ENCODE data around the gene ADAM10.

Gene ADAM10

DNA sequence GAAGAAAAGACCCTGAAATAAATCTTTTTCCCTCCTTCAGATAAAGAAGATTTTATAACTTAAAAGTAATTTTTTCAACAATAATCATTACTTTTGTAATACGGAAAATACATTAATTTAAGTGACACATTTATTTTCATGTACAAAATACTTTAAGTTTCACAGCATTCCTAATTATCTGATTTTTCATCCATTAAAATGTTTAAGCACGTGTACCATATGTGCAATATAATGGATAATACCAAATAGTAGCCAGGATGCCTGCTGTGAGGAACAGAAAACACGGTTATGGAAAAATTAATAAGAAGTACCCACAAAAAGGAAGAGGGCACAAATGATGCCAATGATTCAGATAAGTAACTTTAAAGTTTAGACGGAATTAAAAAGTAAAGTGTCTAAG lies 33.5 kb downstream of the ADAM10 start:
- in situ Hi-C loops (cut with HindIII; ENCODE audit: low sequenced_read_pairs) = no loop called here

DNA sequence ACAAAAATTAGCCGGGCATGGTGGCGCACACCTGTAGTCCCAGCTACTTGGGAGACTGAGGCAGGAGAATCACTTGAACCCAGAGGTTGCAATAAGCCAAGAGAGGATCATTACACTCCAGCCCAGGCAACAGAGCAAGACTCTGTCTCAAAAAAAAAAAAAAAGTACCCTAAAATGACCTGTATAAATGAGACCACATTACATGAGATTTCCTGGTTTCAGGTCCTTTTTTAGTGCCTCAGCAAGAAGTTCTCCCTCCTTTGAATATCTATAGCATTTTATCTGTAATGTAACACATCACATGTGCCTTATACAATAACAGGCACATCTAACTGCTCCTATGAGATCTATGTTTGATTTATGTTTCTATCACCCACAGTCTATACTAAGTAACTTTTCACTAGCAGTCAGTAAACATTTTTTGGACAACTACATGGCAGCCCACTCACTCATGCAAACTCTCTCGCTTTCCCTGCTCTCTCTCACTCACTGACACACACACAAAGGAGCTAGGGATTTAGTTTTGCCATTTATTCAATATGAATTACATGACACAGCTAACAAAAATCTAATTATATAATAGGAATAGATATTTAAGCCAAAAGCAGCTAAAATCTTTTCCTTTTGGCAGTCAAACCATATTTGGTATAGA lies 34.1 kb downstream of the ADAM10 start:
- in situ Hi-C loops (cut with HindIII; ENCODE audit: low sequenced_read_pairs) = no loop called here

- in situ Hi-C loops (cut with HindIII; ENCODE audit: low sequenced_read_pairs) = no loop called here
Observed at GRCh38 chr15:58710701-58711100, 38.8 kb downstream of the ADAM10 start.

- in situ Hi-C loops (cut with HindIII; ENCODE audit: low sequenced_read_pairs) = no loop called here
Observed at GRCh38 chr15:58707397-58707796, 42.1 kb downstream of the ADAM10 start.

DNA sequence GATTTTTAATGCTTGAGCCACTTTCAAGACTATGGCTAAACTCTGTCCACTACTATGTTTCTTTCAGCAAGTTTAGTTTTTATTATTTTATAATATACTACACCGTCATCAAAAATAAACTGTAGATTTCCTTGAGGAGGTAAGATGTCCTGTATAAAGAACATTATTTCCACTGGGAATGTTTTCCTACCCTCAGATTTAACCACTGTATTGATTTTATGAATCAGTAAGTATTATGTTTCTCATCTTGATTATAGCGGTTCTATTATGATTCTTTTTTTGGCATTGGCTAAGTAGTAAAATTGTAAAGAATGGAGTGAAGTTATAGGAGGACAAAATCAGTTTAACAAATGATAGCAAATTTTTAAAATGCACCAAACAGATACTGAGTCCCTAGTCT lies 44.4 kb downstream of the ADAM10 start:
- in situ Hi-C loops (cut with HindIII; ENCODE audit: low sequenced_read_pairs) = no loop called here

DNA sequence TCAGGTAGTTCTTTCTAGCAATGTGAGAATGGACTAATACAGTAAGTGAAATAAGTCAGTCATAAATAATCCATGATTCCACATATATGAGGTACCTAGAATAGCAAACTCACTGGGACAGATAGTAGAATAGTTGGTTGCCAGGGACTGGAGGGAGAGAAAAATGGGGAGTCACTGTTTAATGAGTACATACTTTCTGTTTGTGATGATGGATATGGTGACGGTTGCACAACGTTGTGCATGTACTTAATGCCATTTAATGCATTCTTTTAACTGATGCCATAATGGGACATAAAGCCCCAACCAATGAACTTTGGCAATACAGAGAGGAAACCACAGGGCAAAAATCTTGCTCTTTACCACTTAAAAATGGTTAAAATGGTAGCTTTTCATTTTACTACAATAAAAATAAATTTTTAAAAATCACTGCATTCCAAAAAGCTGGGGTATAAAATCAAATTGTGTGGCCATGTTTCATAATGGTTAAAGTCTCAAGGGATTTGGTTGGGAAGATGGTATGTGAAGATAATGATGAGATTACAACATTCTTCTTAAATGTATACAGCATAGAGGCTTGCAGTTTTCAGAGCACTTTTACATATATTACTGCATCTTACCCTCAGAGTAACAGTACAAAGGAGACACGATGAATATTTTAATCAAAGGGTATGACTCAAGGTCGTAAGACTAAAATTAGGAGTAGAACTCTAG lies 45.2 kb downstream of the ADAM10 start:
- in situ Hi-C loops (cut with HindIII; ENCODE audit: low sequenced_read_pairs) = no loop called here

- in situ Hi-C loops (cut with HindIII; ENCODE audit: low sequenced_read_pairs) = no loop called here
Observed at GRCh38 chr15:58703610-58704009, 45.9 kb downstream of the ADAM10 start.

DNA sequence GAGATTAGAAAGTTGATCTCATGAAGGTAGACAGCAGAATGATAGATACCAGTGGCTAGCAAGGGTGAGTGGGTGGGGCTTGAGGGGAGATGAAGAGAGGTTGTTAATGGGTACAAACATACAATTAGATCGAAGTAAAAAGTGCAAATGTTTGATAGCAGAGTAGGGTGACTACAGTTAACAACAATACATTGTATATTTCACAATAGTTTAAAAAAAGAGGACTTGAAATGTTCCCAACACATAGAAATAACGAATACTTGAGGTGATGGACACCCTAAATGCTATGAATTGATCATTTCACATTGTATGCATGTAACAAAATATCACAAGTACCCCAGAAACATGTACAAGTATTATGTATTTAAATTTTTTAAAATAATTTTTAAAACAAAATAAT lies 47.3 kb downstream of the ADAM10 start:
- in situ Hi-C loops (cut with HindIII; ENCODE audit: low sequenced_read_pairs) = no loop called here

DNA sequence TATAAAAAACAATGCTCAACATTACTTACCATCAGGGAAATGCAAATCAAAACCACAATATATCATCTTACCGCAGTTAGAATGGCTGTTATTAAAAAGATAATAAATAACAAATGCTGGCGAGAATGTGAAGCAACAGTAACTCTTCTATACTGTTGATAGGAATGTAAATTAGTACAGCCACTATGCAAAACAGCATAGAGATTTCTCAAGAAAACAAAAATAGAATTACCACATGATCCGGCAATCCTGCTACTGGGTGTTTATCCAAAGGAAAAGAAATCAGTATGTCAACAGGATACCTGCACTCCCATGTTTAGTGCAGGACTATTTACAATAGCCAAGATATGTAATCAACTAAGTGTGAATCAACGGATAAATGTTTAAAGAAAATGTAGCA lies 48.1 kb downstream of the ADAM10 start:
- in situ Hi-C loops (cut with HindIII; ENCODE audit: low sequenced_read_pairs) = no loop called here

DNA sequence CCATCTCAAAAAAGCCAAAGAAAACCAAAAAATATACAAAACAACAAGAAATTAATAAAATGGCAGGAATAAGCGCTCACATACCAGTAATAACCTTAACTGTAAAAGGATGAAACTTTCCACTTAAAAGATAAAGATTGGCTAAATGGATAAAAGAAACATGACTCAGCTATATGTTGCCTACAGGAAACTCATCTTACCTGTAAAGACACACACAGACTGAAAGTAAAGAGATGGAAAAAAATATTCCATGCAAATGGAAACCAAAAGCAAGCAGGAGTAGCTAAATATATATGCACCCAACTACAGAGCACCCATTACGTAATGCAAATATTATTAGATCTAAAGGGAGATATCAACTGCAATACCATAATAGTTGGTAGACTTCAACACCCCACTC lies 49.7 kb downstream of the ADAM10 start:
- in situ Hi-C loops (cut with HindIII; ENCODE audit: low sequenced_read_pairs) = no loop called here

- in situ Hi-C loops (cut with HindIII; ENCODE audit: low sequenced_read_pairs) = no loop called here
Observed at GRCh38 chr15:58698887-58699641, 50.4 kb downstream of the ADAM10 start.

DNA sequence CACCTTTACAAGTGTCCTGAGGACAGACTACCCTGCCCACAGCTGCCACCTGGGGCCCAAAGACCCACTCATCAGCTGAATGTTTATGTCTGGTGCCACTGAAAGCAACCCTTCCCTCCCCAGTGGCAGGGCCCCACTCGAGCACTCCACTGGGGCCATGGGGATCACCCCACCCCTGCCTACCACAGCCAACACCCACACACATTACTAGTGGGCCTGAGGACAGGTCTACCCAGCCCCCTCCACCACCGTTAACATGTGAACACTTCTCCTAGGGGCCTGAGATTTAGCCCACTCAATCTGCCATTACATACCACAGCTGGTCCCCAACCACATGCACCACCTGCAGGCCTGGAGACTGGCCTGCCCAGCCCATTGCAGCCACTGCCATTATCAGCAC lies 52.3 kb downstream of the ADAM10 start:
- in situ Hi-C loops (cut with HindIII; ENCODE audit: low sequenced_read_pairs) = no loop called here

GRCh38 chr15:58696738-58697137 lies 52.8 kb downstream of the ADAM10 start:
- in situ Hi-C loops (cut with HindIII; ENCODE audit: low sequenced_read_pairs) = no loop called here

- in situ Hi-C loops (cut with HindIII; ENCODE audit: low sequenced_read_pairs) = no loop called here
Observed at GRCh38 chr15:58694641-58695398, 54.7 kb downstream of the ADAM10 start.

DNA sequence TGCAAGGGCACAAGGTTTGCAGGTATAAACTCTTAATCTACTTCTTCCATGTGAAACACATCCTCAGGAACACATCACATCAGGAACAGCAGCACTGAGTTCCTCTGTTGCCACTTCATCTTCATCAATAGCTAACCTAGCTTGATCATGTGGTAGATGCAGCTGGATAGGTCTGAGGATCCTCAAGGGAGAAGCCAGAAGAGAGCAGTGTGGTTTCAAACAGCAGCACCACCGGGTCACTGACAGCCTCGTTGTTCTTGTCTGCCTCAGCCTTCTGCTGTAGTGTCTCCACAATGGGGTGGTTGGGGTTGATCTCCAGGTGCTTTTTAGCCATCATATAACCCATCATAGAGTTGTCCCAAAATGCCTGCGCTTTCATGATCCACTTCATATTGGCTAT lies 58.8 kb downstream of the ADAM10 start:
- in situ Hi-C loops (cut with HindIII; ENCODE audit: low sequenced_read_pairs) = no loop called here

DNA sequence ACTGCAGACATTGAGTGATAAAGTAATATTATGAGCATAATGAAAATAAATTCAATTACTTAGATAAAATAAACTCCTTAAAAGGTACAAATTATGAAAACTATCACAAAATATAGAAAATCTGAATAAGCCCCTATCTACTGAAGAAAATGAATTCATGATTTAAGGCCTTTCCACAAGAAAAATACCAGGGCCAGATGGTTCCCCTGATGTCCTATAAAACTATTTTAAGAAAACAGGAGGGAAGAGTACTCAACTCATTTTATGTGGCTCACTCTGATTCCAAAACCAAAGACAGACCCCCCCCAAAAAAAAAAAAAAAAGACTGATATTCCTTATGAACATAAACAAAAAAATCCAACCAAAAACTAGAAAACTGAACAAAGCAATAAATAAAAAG lies 59.9 kb downstream of the ADAM10 start:
- in situ Hi-C loops (cut with HindIII; ENCODE audit: low sequenced_read_pairs) = no loop called here

- in situ Hi-C loops (cut with HindIII; ENCODE audit: low sequenced_read_pairs) = no loop called here
Observed at GRCh38 chr15:58686286-58686685, 63.2 kb downstream of the ADAM10 start.

DNA sequence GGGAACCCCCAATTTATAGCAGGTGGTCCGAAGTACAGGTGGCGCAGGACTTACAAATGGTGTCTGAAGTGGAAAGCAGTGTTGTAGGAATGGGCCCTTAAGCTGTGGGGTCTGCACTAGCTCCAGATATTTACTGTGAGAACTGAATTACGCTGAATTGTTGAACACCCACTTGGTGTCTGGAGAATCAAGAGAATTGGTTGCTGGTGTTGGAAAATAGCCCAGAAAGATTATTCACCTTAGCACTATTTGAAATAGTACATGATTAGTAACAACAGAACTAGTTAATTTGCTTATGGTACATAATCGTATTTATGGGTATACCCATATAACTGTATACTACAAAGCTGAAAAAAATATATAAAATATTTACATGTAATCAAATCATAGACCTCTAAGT lies 64.8 kb downstream of the ADAM10 start:
- in situ Hi-C loops (cut with HindIII; ENCODE audit: low sequenced_read_pairs) = no loop called here

- in situ Hi-C loops (cut with HindIII; ENCODE audit: low sequenced_read_pairs) = no loop called here
Observed at GRCh38 chr15:58684036-58684710, 65.3 kb downstream of the ADAM10 start.

GRCh38 chr15:58682234-58682633 lies 67.3 kb downstream of the ADAM10 start:
- in situ Hi-C loops (cut with HindIII; ENCODE audit: low sequenced_read_pairs) = no loop called here

GRCh38 chr15:58678683-58679082 lies 70.8 kb downstream of the ADAM10 start:
- in situ Hi-C loops (cut with HindIII; ENCODE audit: low sequenced_read_pairs) = no loop called here

Measured in endothelial cell of hepatic sinusoid (primary cell).